ENCODE measurements around the gene GIGYF2.
A peak's percentile ranks its signal among the peaks of the same experiment; 100 is the strongest.
"Not testable (repeated sequence)": the region's sequence is repeated elsewhere in the genome, so short reads cannot be mapped to it uniquely, and the experiment has no call there.

Gene GIGYF2

DNA sequence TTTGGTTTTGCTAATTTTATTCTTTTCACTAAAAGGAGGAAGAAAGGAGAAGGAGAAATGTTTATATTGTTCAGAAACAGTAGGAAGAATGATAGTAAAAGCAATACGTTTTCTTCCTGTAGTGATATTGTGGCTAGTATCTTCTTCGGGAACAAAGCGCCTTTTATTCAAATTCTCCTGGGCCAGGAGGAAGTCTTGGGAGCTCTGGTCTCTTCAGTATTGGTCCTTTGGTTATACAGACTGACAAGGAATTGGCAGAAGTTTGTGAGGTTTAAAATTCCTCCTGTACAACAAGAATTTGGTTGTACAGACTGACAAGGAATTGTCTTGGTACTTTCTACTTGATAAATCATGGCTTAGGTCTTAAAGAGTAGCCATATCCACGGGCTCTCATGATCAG, 9.9 kb downstream of the GIGYF2 start:
- TF ChIP-seq, protein P1, sequence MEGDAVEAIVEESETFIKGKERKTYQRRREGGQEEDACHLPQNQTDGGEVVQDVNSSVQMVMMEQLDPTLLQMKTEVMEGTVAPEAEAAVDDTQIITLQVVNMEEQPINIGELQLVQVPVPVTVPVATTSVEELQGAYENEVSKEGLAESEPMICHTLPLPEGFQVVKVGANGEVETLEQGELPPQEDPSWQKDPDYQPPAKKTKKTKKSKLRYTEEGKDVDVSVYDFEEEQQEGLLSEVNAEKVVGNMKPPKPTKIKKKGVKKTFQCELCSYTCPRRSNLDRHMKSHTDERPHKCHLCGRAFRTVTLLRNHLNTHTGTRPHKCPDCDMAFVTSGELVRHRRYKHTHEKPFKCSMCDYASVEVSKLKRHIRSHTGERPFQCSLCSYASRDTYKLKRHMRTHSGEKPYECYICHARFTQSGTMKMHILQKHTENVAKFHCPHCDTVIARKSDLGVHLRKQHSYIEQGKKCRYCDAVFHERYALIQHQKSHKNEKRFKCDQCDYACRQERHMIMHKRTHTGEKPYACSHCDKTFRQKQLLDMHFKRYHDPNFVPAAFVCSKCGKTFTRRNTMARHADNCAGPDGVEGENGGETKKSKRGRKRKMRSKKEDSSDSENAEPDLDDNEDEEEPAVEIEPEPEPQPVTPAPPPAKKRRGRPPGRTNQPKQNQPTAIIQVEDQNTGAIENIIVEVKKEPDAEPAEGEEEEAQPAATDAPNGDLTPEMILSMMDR (conservative IDR thresholded peaks at IDR 0.05), result no peak
- H3K27ac ChIP-seq, result no peak overlapping the region

DNA sequence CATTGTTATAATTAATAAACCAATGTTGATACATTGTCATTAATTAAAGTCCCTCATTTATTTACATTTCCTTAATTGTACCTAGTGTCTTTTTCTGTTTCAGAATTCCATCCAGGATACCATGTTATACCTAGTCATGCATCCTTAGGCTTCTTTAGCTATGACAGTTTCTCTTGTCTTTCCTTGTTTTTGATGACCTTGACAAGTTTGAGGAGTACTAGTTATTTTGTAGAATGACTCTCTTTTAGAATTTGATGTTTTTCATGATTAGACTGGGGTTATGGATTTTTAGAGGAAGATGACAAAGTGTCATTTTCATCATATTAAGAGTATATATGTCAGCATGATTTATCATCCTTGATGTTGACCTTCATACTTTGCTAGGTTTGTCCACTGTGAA, 16.4 kb downstream of the GIGYF2 start:
- TF ChIP-seq, protein P1 (conservative IDR thresholded peaks at IDR 0.05), result no peak
- H3K27ac ChIP-seq, result no peak overlapping the region

DNA sequence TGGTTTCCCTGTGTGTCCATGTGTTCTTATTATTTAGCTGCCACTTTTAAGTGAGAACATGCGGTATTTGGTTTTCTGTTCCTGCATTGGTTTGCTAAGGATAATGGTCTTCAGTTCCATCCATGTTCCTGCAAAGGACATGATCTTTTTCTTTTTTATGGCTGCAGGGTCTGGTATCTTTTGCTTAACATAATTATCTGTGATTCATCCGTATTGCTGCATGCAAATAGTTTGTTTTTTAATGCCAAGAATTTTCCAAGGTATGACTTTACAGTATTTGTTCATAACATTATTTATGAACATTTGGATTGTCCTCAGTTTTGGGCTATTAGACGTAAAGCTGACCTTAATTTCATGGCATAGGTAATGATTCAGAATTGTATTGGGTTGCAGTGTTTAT, 17.8 kb downstream of the GIGYF2 start:
- TF ChIP-seq, protein P1 (conservative IDR thresholded peaks at IDR 0.05), result no peak
- H3K27ac ChIP-seq, result no peak overlapping the region

DNA sequence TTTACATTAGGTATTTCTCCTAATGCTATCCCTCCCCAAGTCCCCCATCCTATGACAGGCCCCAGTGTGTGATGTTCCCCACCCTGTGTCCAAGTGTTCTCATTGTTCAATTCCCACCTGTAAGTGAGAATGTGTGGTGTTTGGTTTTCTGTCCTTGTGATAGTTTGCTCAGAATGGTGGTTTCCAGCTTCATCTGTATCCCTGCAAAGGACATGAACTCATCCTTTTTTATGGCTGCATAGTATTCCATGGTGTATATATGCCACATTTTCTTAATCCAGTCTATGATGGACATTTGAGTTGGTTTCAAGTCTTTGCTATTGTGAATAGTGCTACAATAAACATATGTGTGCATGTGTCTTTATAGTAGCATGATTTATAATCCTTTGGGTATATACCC, 22.9 kb downstream of the GIGYF2 start:
- not testable (repeated sequence) for H3K27ac ChIP-seq

DNA sequence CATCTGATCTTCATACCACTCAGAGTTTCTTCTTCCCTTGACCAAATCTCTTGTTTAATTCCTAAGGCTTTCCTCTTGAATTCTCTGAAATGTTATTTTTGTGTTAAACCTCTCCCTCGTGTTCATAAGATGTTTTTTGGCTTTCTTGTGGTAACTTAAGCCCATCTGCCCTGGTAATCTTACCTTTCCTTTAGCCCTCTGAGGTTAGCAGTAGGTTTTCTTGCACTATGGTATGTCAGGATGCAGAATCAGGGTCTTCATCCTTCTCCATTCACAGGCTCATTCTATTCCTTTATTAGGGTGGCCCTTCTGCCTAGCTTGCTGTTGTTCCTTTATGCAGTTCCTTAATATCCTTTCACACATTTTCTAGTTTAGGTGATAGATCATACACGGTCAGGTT, 24.1 kb downstream of the GIGYF2 start:
- no peak overlapping the region; the same call in 1 of the 2 replicates for H3K27ac ChIP-seq
- TF ChIP-seq, protein P1 (conservative IDR thresholded peaks at IDR 0.05), result no peak

DNA sequence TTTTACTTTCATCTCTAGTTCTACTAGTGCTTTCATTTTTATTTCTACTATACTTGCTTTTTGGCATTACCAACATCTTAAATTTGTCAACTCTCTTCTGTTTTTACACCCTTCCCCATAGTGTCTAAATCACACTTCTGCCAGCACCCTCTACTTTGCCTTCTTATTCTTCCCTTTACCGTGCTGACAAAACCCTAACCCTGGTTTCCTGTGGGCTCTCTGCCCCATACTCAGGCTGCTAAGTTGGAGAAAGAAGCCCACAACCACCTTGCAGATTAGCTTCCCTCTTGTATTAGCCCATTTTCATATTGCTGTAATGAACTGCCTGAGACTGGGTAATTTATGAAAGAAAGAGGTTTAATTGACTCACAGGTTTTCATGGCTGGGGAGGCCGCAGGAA, 24.8 kb downstream of the GIGYF2 start:
- H3K27ac ChIP-seq, result peak overlapping the region; percentile 37; the same call in 1 of the 2 replicates
- TF ChIP-seq, protein P1 (conservative IDR thresholded peaks at IDR 0.05), result no peak

DNA sequence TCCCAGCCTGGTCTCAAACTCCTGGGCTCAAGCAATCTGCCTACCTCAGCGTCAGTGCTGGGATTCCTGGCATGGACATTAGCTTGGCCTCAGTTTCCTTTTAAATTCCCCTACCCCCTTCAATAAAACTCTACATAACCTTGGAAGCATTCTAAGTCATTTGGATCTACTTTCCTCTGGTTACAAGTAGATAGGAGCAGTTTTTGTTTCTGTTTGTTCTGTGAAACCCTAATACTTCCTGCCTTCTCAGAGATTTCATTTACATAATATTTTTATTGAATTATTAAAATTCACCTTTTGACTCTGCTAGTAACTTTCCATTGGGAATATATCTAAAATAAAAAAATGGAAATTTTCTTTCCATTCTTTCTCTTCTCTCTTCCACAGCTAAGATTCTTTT, 25.9 kb downstream of the GIGYF2 start:
- TF ChIP-seq, protein P1 (conservative IDR thresholded peaks at IDR 0.05), result no peak
- peak overlapping the region; percentile 37; the same call in 1 of the 2 replicates for H3K27ac ChIP-seq

DNA sequence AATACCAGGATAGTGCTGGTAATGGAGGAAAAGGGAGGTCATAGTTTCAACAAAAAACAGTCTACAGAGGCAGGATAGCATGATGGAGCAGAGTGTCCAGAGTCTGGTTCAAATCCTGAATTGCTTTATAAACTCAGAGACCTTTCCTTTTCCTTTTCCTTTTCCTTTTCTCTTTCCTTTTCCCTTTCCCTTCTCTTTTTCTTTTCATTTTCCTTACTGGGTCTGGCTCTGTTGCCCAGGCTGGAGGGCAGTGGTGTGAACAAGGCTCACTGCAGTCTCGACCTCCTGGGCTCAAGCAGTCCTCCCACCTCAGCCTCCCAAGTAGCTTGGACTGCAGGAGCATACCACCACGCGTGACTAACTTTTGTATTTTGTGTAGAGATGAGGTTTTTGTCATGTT, 31.7 kb downstream of the GIGYF2 start:
- TF ChIP-seq, protein P1 (conservative IDR thresholded peaks at IDR 0.05), result no peak
- H3K27ac ChIP-seq, result no peak overlapping the region
